GM12878 (cell line): Measurements from ENCODE around the gene MYCBP. TPM values are rescaled to one million over a fixed set of nuclear protein-coding genes. Genes with fewer than 3 reads are reported as not detected.

ENCODE experiments used
- ATAC-seq: fragments of 200-7000 bp; cut with Tn5 transposase; 3 replicates; pipeline ENCODE4 v1.9.1; 2020; ENCODE audit warnings: mild to moderate bottlenecking, moderate library complexity
- BruUV-seq: library from RNA; stranded (reverse); fragments of 400-500 nt; replicated peaks from 2 replicates; lab custom pipeline; 2021; lab: Mats Ljungman, UMichigan
- CTCF ChIA-PET: fragments of 300-600 bp; sonication (Branson Sonifier 250); formaldehyde crosslinking; extraction: SDS; loops from one replicate; lab custom pipeline; 2021; ENCODE audit warnings: inconsistent platforms; lab: Yijun Ruan, JAX
- POLR2A ChIA-PET: fragments of 350-600 bp; formaldehyde crosslinking; extraction: SDS; loops from one replicate; lab custom pipeline; 2021; ENCODE audit warnings: inconsistent platforms; lab: Charles Lee
- RAD21 ChIA-PET: fragments of 300-600 bp; sonication (Branson Sonifier 250); formaldehyde crosslinking; loops from one replicate; lab custom pipeline; 2023; ENCODE audit warnings: antibody characterized with exemption; ENCODE audit not compliant: unreplicated experiment; lab: Charles Lee
- SMC1A ChIA-PET: fragments of 300-600 bp; sonication (Branson Sonifier 250); formaldehyde crosslinking; loops from one replicate; lab custom pipeline; 2023; ENCODE audit not compliant: unreplicated experiment, uncharacterized antibody; lab: Charles Lee
- DNase-seq: peaks from one replicate; pipeline ENCODE4 v3.0.0-alpha.2; 2011; ENCODE audit warnings: low read depth, low spot score
- FAIRE-seq: peaks from 3 replicates; lab custom pipeline; 2011; peaks lifted over from hg19 to GRCh38; lab: Jason Lieb, UNC
- H2AFZ ChIP-seq: 2 replicates; pipeline ENCODE4 v1.6.0; 2011; ENCODE audit warnings: low read depth, low read length, control low read depth; ENCODE audit not compliant: control insufficient read depth
- H3K27ac ChIP-seq: 2 replicates; pipeline ENCODE4 v1.5.1; 2011; ENCODE audit warnings: control low read depth; ENCODE audit not compliant: control insufficient read depth, insufficient read depth
- H3K27me3 ChIP-seq, 2 experiments: replicated peaks in 1 of 2; 2 replicates each; pipeline versions ENCODE4 v1.6.0 to v1.6.1; 2011; ENCODE audit warnings: low read length in 1 of 2; ENCODE audit not compliant: control insufficient read depth in 2 of 2, insufficient read depth in 2 of 2
- H3K36me3 ChIP-seq, 2 experiments: 2 replicates each; pipeline ENCODE4 v1.5.1; 2011; ENCODE audit warnings: low read length in 1 of 2; ENCODE audit not compliant: control insufficient read depth in 2 of 2, insufficient read depth in 2 of 2
- H3K4me1 ChIP-seq: 2 replicates; pipeline ENCODE4 v1.6.1; 2011; ENCODE audit warnings: mild to moderate bottlenecking, low read length, moderate library complexity, mixed read lengths; ENCODE audit not compliant: control insufficient read depth, insufficient read depth
- H3K4me2 ChIP-seq: 2 replicates; pipeline ENCODE4 v1.6.0; 2011; ENCODE audit warnings: control low read depth; ENCODE audit not compliant: control insufficient read depth, insufficient read depth
- H3K4me3 ChIP-seq: fragments of 200-600 bp; sonication (generic); 2 replicates; pipeline ENCODE4 v1.5.1; 2016
- H3K79me2 ChIP-seq: 2 replicates; pipeline ENCODE4 v1.6.0; 2011; ENCODE audit warnings: low read length; ENCODE audit not compliant: control insufficient read depth, insufficient read depth
- H3K9ac ChIP-seq: 2 replicates; pipeline ENCODE4 v1.8.0; 2011; ENCODE audit warnings: low read length, control low read depth, mixed read lengths; ENCODE audit not compliant: control insufficient read depth, insufficient read depth
- H3K9me3 ChIP-seq: replicated peaks from 3 replicates; pipeline ENCODE4 v1.5.1; 2011; ENCODE audit warnings: mild to moderate bottlenecking, low read length; ENCODE audit not compliant: control insufficient read depth, insufficient read depth
- H4K20me1 ChIP-seq: 2 replicates; pipeline ENCODE4 v1.6.0; 2011; ENCODE audit not compliant: control insufficient read depth, insufficient read depth
- ASH2L ChIP-seq: fragments of 300-600, 200-600 bp; sonication (generic); IDR thresholded peaks from 2 replicates; pipeline ENCODE4 v1.6.1; 2017; ENCODE audit warnings: low read depth, mild to moderate bottlenecking, borderline replicate concordance
- BRCA1 ChIP-seq: IDR thresholded peaks from 2 replicates; pipeline ENCODE4 v1.6.1; 2011; ENCODE audit warnings: low read depth, low read length, improper control_type of control experiment
- CHD1 ChIP-seq: IDR thresholded peaks from 2 replicates; pipeline ENCODE4 v1.6.1; 2012; ENCODE audit warnings: low read depth, low read length, improper control_type of control experiment
- GATAD2B ChIP-seq: fragments of 450-650 bp; conservative IDR thresholded peaks from 2 replicates; pipeline ENCODE4 v1.6.1; 2017; ENCODE audit warnings: low read depth, mild to moderate bottlenecking, moderate library complexity
- HDAC2 ChIP-seq: fragments of 200-600 bp; sonication (generic); IDR thresholded peaks from 2 replicates; pipeline ENCODE4 v1.6.1; 2017
- NFYA ChIP-seq: IDR thresholded peaks from 2 replicates; pipeline ENCODE4 v1.6.1; 2011; ENCODE audit warnings: low read depth, mild to moderate bottlenecking, low read length, improper control_type of control experiment, borderline replicate concordance
- POLR2AphosphoS2 ChIP-seq: IDR thresholded peaks from 2 replicates; pipeline ENCODE4 v1.6.1; 2011; ENCODE audit warnings: low read depth, mild to moderate bottlenecking, low read length, improper control_type of control experiment, moderate library complexity
- RELB ChIP-seq: fragments of 450-650 bp; IDR thresholded peaks from 2 replicates; pipeline ENCODE4 v1.6.1; 2017; ENCODE audit warnings: low read depth, mild to moderate bottlenecking, moderate library complexity
- SKIL ChIP-seq: fragments of 450-650 bp; IDR thresholded peaks from 2 replicates; pipeline ENCODE4 v1.6.1; 2017; ENCODE audit warnings: mild to moderate bottlenecking, low read depth, inconsistent platforms; ENCODE audit not compliant: poor library complexity, severe bottlenecking
- SREBF1 ChIP-seq: IDR thresholded peaks from 2 replicates; pipeline ENCODE4 v1.6.1; 2012; ENCODE audit warnings: mild to moderate bottlenecking, low read length
- YY1 ChIP-seq: IDR thresholded peaks from 2 replicates; pipeline ENCODE4 v1.6.1; 2011; ENCODE audit warnings: low read depth, mild to moderate bottlenecking, low read length
- WGBS: methylation state at CpG from one replicate; pipeline ENCODE4 v1.1.6; 2016; ENCODE audit warnings: low lambda C conversion rate; ENCODE audit not compliant: insufficient replicate concordance, insufficient coverage; ENCODE audit errors: missing lambda C conversion rate; 5-methylcytosine and 5-hydroxymethylcytosine counted together
- in situ Hi-C: fragments of 300-500 bp; cut with MboI; formaldehyde crosslinking; loops from 9 replicates; pipeline ENCODE4 v1.14.3; 2018; ENCODE audit warnings: mixed read lengths
- intact Hi-C: fragments of 100-400 bp; cut with micrococcal nuclease; formaldehyde crosslinking; loops from one replicate; pipeline ENCODE4 v1.14.2; 2022; ENCODE audit not compliant: unreplicated experiment
- polyA plus RNA-seq, 11 experiments: library from polyadenylated mRNA; depleted of rRNA in 4 of 11; unstranded in 6 of 11; stranded (reverse) in 5 of 11; fragments of >200 nt; fragmentation: Nextera tagmentation in 4 of 11; fragmentation: Illumina TruSeq in 1 of 11; extraction: Ambion mirVana in 4 of 11; extraction: Trizol in 1 of 11; gene quantifications; 1 replicate in 1 of 11; 2 replicates in 10 of 11; pipeline versions ENCODE4 v1.2.1 to v1.2.3, GENCODE V29; 2011 to 2016; ENCODE audit warnings: inconsistent platforms in 2 of 11, missing spikeins in 2 of 11, low read depth in 1 of 11
- total RNA-seq, 4 experiments: library from RNA; depleted of rRNA in 3 of 4; stranded (reverse); fragments of >200 nt in 3 of 4; fragmentation: Illumina TruSeq in 1 of 4; extraction: Trizol in 1 of 4; gene quantifications; 2 replicates each; pipeline versions ENCODE4 v1.2.1 to v1.2.3, GENCODE V29; 2013 to 2021

The MYCBP gene
- total and polyA plus RNA-seq, 10 of the 15 experiments (the other 5 are each of a cell fraction or from before 2014, with no cell fraction given): 26.1 to 210 (median 43.1) TPM

GRCh38 chr1:38873027-38873969, at the start of gene MYCBP (continued):
- no peak for TF ChIP-seq ASH2L
- no peak for TF ChIP-seq SKIL
- TF ChIP-seq, all 136 proteins: peak for 34

- in situ Hi-C loops (no loop called here), intact Hi-C loops (no loop called here)
- CTCF ChIA-PET: interaction anchor here (1.3 to 1.6 kb wide), 2 partner anchors 11 to 173 kb away, joined by 3 to 4 read pairs; no protein-coding TSS in a partner anchor
- no peak overlapping the region for H3K9ac ChIP-seq
- no peak for DNase-seq
- POLR2A ChIA-PET: interaction anchor here (0.5 to 0.6 kb wide), 2 partner anchors 71 to 479 kb away, joined by 4 read pairs; no protein-coding TSS in a partner anchor
- H3K4me2 ChIP-seq: no peak overlapping the region
- no peak overlapping the region for H2AFZ ChIP-seq
- BruUV-seq: no TSS peak
- no peak for FAIRE-seq
- H3K9me3 ChIP-seq: no peaks in the 10 kb centered on the region
- H3K4me3 ChIP-seq: no peak overlapping the region
- SMC1A ChIA-PET: no interaction called here
- no peaks in the 10 kb centered on the region for H4K20me1 ChIP-seq
- H3K27me3 ChIP-seq: no peaks in the 10 kb centered on the region
- no peaks in the 10 kb centered on the region for H3K79me2 ChIP-seq
- no peak for ATAC-seq
- no peaks in the 10 kb centered on the region for H3K36me3 ChIP-seq
- H3K4me1 ChIP-seq: no peaks in the 10 kb centered on the region
- WGBS: 100% methylated on average over 3 of the region's 3 CpGs
- no peak overlapping the region for H3K27ac ChIP-seq
- RAD21 ChIA-PET: no interaction called here
- TF ChIP-seq GATAD2B (no peak), BRCA1 (no peak), RELB (no peak), SKIL (no peak), SREBF1 (no peak), NFYA (no peak), YY1 (no peak), CHD1 (no peak), POLR2AphosphoS2 (no peak), HDAC2 (no peak)
Measured at GRCh38 chr1:38919130-38919529, 46.0 kb upstream of the MYCBP start.
